Activated CD4-positive, CD25-positive, alpha-beta regulatory T cell treated with anti-CD3 and anti-CD28 coated beads, Interleukin-2, amount 50 U/mL, for 24 hours (primary cell): ENCODE results near the gene ZNF613.
"Not testable (repeated sequence)": the region's sequence is repeated elsewhere in the genome, so short reads cannot be mapped to it uniquely, and the experiment has no call there.

Source experiments
- ATAC-seq, 2 donors: fragments of 150-1000 bp; cut with Tn5 transposase; one replicate each; pipeline ENCODE4 v1.10.0; 2021; ENCODE audit warnings: mild to moderate bottlenecking in 1 of 2, moderate library complexity in 1 of 2

ZNF613 gene

DNA sequence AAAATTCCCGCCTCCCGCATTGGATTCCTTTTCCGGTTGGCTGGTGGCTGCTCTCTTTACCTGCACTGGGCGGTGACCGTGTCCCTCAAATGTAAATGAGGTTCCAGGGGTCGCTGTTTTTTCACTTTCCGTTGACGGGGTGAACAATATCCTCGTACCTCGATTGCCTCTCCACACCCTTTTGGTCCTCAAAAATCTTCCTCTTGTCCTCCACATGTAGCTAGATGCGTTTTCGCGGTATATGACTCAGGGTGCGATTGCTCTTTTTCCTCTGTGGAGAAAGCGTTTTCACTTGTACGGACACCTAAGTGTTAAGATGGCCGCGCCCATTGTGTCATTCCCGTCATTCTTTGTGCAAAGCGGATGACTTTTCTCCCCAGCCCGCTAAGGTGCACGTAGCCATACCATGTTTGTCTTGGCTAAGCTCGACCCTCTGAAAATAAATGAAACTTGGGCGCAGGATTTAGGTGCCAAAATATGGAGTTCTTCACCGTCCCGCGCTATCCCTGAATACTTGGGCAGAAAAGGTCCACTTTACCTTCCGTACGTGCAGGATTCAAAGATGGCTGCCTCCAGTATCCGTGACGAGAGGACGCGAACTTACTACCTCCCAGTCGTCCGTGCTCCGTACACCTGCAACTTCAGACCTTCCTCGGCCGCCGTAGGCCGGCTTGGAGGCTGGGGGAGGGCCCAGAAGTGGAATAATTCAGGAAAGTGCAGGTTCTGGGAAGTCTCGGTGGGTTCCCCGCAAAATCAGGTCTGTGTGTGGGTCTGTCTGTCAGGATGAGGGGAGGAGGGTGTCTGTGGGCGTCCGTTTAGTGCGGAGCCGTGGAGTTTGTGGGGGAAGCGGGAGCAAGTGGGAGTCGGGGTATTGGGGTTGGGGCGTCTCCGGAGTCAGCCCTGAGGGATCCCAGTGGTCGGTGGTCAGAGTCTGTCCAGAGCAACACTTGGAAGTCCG lies at the start of gene ZNF613:
TSS of gene ZNF613 (plus strand) at position 689 of the 958 bp plus-strand sequence. CDS start 8,749 bp downstream, outside the sequence.
- ATAC-seq, result peak; percentile 89 to 91

GRCh38 chr19:51882518-51882917 lies 44.8 kb upstream of the ZNF613 start:
- no peak for ATAC-seq

- no peak for ATAC-seq
These were observed 42.6 kb upstream of the ZNF613 start for GRCh38 chr19:51884713-51885112.

DNA sequence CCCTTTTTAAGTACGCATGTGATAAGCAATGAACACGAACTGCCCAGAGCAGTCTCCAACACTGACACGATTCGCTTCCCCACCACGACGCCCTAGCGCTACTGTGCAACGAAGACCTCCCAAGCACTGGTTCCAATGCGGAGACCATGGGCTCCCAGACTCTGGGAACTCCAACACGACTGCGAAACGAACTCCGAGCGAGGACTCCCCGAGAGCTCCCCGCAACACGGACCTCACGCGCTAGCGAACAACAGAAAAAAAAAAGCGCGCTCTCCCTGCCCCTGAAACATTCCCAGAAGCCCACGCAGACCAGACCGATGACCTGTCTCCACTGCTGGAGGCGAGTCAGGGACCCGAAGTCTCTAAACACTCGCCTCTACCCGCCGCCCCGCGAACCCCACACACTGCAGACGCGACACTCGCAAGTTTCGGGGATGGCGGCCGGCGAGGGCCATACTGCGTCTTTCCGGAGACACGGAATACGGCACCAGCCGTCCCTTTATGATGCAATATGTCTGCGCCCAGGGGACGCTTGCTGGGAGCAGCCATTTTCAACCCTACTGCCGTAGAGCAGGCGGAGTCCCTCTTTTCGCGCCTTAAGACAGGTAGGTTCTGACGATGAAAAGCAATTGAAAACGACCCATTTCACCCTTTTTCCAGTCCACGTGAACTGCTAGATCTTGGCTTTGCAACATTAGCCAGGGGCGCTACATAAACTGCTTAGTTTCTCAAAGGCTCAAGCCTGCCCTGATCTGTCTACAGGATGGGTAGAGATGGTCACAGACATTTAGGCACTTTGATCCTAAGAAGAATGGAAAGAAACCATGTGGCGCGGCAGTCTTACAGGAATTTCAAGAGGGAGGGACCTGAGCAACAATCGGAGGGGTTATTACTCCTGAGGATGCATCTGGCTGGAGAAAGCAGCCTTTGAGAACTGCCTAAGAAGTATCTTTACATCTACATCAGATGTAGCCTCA lies 39.5 kb upstream of the ZNF613 start, which contains the start of gene ZNF577:
TSS of gene ZNF577 (minus strand) at position 430 of the 977 bp plus-strand sequence. CDS start 7,569 bp downstream, outside the sequence.
- peak; percentile 53 to 88 for ATAC-seq

GRCh38 chr19:51889934-51890333 lies 37.3 kb upstream of the ZNF613 start:
- ATAC-seq, result no peak

DNA sequence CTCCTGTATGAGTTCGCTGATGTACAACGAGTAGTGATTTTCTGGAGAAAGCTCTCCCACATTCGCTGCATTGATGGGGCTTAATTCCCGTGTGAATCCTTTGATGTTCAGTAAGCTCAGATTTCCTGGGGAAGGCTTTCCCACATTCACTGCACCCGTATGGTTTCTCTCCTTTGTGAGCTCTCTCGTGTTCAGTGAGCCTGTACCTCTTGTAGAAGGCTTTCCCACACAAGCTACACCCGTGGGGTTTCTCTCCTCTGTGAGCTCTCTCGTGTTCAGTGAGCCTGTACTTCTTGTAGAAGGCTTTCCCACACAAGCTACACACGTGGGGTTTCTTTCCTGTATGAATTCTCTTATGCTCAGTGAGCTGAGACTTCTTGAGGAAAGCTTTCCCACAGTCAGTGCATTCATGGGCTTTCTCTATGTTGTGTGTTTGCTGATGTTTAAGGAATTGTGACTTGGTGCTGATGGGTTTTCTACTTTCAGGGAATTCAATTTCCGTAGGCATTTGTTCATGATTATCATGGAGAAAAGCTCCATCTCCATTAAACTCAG lies 36.0 kb upstream of the ZNF613 start:
- ATAC-seq, result no peak

- no peak for ATAC-seq
These were observed 25.4 kb upstream of the ZNF613 start for GRCh38 chr19:51901860-51902259.

DNA sequence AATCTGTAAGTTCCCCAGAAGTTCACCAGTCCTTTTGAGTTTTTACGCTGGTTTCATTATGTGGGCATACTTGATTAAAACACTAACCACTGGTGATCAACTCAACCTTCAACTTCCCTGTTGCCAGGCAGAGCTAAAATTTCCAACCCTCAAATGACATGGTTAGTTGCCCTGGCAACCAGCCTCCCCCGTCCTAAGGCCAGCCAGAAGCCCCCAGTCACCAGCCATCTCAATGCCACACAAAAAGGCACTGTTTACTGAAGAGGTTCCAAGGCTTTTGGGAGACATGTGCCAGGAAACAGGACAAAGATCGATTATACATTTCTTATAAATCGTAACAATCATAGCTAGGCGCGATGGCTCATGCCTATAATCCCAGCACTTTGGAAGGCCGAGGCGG lies 24.1 kb upstream of the ZNF613 start:
- no peak for ATAC-seq

GRCh38 chr19:51904331-51905165 lies 22.7 kb upstream of the ZNF613 start, which contains the start of gene ZNF649:
ZNF649 (minus strand) TSS chr19:51905017; CDS start chr19:51900107, 4,910 bp downstream.
- ATAC-seq, result peak; percentile 94 to 96

GRCh38 chr19:51905206-51905605 lies 22.1 kb upstream of the ZNF613 start:
- ATAC-seq, result no peak

DNA sequence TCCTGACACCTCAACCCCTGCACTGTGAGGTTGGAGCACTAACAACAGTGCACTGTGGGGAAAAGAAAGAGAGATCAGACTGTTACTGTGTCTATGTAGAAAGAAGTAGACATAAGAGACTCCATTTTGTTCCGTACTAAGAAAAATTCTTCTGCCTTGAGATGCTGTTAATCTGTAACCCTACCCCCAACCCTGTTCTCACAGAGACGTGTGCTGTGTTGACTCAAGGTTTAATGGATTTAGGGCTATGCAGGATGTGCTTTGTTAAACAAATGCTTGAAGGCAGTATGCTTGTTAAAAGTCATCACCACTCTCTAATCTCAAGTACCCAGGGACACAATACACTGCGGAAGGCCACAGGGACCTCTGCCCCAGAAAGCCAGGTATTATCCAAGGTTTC lies 21.6 kb upstream of the ZNF613 start:
- not testable (repeated sequence) for ATAC-seq

DNA sequence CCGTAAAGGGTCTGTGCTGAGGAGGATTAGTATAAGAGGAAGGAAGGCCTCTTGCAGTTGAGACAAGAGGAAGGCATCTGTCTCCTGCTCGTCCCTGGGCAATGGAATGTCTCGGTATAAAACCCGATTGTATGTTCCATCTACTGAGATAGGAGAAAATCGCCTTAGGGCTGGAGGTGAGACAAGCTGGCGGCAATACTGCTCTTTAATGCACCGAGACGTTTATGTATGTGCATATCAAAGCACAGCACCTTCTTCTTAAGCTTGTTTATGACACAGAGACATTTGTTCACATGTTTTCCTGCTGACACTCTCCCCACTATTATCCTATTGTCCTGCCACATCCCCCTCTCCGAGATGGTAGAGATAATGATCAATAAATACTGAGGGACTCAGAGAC lies 21.2 kb upstream of the ZNF613 start:
- ATAC-seq, result not testable (repeated sequence)

DNA sequence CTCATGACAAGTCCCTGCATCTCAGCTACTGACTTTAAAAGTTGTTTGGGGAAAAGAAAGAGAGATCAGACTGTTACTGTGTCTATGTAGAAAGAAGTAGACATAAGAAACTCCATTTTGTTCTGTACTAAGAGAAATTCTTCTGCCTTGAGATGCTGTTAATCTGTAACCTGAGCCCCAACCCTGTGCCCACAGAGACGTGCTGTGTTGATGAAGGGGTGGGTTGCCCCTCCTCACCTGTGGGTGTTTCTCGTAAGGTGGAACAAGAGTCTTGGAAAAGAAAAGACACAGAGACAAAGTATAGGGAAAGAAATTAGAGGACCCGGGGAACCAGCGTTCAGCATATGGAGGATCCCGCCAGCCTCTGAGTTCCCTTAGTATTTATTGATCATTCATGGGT lies 19.3 kb upstream of the ZNF613 start:
- ATAC-seq, result not testable (repeated sequence)

- ATAC-seq, result no peak
These were observed 11.9 kb upstream of the ZNF613 start for GRCh38 chr19:51915324-51915867.

DNA sequence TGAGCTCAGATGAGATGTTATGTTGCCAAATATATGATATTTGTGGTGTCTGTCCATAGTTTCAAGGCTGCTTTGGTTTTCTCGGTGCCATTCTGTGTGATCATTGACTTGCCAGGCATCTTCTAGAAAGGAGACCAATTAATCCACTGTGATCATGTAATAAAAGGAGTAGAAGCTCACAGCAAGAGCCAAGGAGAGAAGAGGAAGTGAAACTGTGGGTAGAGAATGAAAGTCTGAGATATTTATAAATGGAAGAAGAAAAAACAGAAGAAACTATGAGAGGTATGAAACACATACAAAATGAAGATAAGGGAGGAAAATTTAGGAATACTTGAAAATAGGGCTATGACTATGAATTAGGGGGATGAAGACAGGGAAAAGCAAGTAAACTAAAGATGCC lies 11.1 kb upstream of the ZNF613 start:
- no peak for ATAC-seq

DNA sequence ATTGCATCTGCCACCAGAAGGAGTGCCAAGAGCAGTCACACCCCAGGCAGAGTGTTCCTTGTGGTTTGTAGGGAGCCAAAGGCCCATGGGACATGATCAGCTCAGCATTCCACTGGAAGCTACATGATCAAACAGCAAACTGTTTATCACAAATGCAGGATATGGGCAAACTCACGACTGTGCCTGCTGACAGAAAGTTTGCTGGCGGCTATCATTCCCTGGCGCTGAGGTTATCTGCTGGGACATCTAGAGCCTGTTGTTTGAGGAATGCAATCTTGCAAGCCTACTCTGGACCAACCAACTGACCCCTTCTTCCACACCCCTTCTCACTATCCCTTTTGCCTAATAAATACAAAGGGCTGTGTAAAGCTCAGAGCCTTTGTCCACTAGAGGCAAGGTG lies 7.7 kb upstream of the ZNF613 start:
- ATAC-seq, result no peak

DNA sequence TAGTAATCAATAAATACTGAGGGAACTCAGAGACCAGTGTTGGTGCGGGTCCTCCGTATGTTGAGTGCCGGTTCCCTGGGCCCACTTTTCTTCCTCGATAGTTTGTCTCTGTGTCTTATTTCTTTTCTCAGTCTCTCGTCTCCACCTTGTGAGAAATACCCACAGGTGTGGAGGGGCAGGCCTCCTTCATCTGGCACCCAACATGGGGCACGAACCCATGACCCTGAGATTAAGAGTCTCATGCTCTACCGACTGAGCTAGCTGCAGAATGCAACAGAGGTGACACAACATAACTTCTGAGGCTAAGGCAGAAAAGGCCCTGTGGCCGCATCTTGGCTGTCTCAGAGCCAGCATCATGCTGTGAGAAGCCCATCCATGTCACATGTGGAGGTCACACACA lies 5.3 kb upstream of the ZNF613 start:
- ATAC-seq, result no peak

DNA sequence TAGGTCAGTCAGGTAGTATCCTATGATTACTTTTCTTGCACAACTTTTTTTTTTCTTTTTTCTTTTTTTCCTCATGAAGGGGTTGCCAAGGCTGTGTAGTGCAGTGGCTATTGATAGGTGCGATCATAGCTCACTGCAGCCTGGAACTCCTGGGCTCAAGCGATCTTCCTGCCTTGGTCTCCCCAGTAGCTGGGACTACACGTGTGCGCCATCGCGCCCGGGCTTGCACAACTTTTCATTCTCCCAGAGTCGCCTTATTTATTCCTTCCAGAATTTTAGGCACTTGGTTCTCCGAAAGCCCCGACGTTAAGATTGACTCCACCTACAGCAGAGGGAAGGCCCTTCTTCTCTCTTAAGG lies 867 bp upstream of the ZNF613 start:
- ATAC-seq, result no peak

- no peak for ATAC-seq
These were observed 587 bp downstream of the ZNF613 start for GRCh38 chr19:51927859-51928258.

GRCh38 chr19:51931921-51932320 lies 4.6 kb downstream of the ZNF613 start:
- ATAC-seq, result no peak

- no peak for ATAC-seq
These were observed 11.7 kb downstream of the ZNF613 start for GRCh38 chr19:51938936-51939335.
